ENCODE measurements around the gene C6orf62.
"Not testable (repeated sequence)": the region's sequence is repeated elsewhere in the genome, so short reads cannot be mapped to it uniquely, and the experiment has no call there.

The C6orf62 gene

DNA sequence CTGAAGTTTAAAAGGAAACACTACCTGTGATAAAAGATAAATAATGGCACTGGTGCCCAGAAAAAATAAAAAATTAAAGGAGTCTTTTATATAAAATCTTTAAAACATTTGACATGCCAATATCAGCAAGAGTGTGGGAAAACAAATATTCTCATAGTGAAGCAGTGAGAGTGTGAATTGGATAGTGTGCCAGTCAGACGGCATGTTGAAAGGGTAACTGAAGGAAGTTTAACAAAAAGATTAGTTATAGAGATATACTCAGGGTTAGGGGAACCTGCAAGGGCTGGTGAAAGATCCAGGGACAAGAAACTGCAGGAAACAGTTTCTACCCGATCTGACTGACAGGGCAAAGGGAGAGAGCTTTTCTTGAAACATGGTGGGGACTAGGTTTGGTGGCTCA, 33.5 kb upstream of the C6orf62 start:
- H3K27ac ChIP-seq, result no peak overlapping the region
- no peak for TF ChIP-seq CTCF (conservative IDR thresholded peaks at IDR 0.05)

DNA sequence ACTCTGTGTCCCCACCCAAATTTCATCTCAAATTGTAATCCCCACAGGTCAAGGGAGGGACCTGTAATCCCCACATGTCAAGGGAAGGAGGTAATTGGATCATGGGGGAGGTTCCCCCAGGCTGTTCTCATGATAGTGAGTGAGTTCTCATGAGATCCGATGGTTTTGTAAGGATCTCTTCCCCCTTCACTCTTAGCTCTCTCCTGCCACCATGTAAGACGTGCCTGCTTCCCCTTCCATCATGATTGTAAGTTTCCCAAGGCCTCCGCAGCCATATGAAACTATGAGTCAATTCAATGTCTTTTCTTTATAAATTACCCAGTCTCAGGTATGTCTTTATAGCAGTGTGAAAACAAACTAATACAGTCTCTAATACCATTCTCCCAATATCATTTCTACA, 31.9 kb upstream of the C6orf62 start:
- not testable (repeated sequence) for H3K27ac ChIP-seq

DNA sequence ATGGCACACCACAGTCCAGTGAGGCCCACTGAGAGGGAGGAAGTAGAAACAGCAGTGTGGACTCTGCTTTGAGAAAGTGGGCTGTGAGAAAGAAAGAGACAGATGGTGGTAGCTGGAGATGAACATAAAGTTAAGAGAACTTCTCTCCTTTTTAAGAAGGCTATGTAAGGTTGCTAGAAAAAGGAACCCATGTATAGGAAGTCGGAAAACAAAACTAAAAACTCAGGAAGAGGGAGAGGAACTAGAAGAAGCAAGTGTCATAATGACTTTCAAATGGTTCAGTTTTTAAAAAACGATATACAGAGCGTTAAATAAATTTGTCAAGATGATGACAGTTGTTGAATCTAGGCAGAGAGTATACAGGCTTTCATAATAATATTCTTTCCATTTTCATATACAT, 30.3 kb upstream of the C6orf62 start:
- TF ChIP-seq ZFX (IDR thresholded peaks at IDR 0.05) (no peak), CTCF (conservative IDR thresholded peaks at IDR 0.05) (no peak)

DNA sequence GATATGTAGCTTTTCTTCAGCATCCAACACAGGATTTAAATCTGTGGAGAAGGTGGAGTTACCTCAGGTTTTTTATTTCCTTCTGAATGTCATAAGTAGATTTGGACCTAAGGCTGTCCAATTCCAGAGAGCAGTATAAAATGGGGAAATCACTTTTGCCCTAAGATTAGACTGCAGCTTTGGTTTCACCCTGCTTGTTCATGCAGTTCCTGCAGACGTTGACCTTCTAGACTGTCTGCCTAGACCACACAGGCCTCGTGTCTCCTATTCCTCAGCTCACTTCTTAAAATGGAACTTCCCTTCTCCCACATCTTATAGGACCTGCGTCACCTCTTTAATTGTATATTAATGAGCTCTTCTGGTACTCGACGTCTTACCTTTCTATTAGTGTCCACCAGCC, 26.0 kb upstream of the C6orf62 start:
- no peak overlapping the region for H3K27ac ChIP-seq
- no peak for TF ChIP-seq ZFX (IDR thresholded peaks at IDR 0.05)
- TF ChIP-seq CTCF (conservative IDR thresholded peaks at IDR 0.05), result no peak

More for the DNA sequence above, 30.3 kb upstream of the C6orf62 start:
- no peak overlapping the region for H3K27ac ChIP-seq

GRCh38 chr6:24743944-24744335, 25.0 kb upstream of the C6orf62 start:
- H3K27ac ChIP-seq, result no peak overlapping the region
- TF ChIP-seq CTCF (conservative IDR thresholded peaks at IDR 0.05) (no peak), ZFX (IDR thresholded peaks at IDR 0.05) (no peak)

- TF ChIP-seq CTCF (conservative IDR thresholded peaks at IDR 0.05), result no peak
- H3K27ac ChIP-seq, result no peak overlapping the region
Measured at GRCh38 chr6:24743265-24743943, 24.4 kb upstream of the C6orf62 start.

DNA sequence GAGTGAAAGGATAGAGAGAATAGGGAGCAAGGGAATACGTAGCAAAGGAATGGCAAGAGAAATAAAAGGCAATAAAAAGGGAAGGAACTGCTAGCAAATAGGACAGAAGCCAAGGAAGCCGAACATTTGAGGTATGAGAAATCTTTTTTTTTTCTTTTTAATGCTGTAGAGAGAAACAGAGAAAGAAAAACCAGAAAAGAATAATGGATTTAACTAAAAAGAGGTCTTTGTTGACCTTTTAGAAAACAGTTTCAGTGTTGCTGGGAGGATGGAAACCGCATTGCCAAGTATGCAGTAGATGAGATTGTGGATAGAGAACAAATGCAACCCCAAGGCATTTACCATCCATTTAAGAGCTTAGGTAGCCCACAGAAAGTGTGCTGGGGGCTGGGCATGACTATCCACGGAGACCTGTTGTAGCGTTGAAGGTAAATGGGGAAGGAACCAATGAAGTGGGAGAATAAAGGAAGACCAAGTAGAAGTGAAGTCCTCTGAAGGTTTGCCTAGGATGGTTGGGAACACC, 23.3 kb upstream of the C6orf62 start:
- no peak overlapping the region for H3K27ac ChIP-seq
- TF ChIP-seq ZFX (IDR thresholded peaks at IDR 0.05) (no peak), CTCF (conservative IDR thresholded peaks at IDR 0.05) (no peak)

DNA sequence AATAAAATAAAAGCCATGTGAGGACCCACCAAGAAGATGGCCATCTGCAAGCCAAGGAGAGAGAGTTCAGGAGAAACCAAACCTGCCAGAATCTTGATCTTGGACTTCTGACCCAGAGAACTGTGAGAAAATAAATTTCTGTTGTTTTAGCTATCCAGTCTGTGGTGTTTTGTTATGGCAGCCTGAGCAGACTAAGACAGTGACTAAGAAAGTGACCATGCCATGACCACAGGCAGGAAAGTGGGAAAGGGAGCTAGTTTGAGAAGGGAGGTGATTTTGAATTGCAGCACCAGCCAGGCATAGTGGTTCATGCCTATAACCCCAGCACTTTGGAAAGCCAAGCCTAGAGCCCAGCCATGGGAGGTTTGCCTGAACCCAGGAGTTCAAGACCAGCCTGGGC, 21.9 kb upstream of the C6orf62 start:
- H3K27ac ChIP-seq, result no peak overlapping the region
- TF ChIP-seq CTCF (conservative IDR thresholded peaks at IDR 0.05) (no peak), ZFX (IDR thresholded peaks at IDR 0.05) (no peak)

All from C4-2B (cell line).